NCI-H146 treated with DMSO at 0.1 percent for 48 hours (cell line): Measurements from ENCODE around the gene PANX2.
"Not testable (repeated sequence)": the region's sequence is repeated elsewhere in the genome, so short reads cannot be mapped to it uniquely, and the experiment has no call there.

Experiments used
- DNase-seq: peaks from one replicate; lab custom pipeline; 2025; ENCODE audit not compliant: unreplicated experiment; lab: John Stamatoyannopoulos, UW

PANX2 gene

DNA sequence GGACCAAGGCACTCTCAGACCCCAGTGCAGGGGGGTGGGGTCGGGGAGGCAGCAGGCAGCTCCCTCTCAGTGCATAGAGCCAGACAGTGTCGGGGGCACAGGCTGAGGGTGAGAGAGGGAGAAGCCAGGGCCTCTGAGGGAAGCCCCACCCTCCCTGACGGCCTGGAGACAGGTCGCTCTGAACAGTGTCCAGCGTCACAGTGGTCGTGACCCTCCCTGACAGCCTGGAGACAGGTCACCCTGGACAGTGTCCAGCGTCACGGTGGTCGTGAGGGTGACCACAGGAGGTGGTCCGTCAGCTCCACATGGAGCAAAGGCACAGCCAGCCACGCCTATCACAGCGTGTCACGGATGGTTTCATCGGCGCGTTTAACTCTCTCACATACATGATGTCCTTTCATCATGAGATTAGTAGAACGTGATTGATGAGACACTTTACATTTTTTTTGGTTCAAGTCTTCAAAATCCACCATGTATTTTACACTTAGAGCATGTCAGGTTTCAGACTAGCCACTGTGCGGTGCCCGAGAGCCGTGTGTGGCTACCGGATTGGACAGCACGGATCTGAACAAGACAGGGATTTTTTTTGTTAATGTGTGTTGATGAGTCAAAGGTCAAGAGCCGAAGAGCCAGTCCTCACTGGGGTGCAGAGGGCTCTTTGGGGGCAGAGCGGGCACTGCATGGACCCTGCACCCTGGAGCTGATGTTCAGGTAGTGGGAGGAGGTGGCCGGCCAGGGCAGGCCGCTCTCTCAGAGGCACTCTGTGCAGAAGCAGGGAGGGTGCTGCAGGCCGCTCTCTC is 23.9 kb upstream of the PANX2 start:
- no peak for DNase-seq

DNA sequence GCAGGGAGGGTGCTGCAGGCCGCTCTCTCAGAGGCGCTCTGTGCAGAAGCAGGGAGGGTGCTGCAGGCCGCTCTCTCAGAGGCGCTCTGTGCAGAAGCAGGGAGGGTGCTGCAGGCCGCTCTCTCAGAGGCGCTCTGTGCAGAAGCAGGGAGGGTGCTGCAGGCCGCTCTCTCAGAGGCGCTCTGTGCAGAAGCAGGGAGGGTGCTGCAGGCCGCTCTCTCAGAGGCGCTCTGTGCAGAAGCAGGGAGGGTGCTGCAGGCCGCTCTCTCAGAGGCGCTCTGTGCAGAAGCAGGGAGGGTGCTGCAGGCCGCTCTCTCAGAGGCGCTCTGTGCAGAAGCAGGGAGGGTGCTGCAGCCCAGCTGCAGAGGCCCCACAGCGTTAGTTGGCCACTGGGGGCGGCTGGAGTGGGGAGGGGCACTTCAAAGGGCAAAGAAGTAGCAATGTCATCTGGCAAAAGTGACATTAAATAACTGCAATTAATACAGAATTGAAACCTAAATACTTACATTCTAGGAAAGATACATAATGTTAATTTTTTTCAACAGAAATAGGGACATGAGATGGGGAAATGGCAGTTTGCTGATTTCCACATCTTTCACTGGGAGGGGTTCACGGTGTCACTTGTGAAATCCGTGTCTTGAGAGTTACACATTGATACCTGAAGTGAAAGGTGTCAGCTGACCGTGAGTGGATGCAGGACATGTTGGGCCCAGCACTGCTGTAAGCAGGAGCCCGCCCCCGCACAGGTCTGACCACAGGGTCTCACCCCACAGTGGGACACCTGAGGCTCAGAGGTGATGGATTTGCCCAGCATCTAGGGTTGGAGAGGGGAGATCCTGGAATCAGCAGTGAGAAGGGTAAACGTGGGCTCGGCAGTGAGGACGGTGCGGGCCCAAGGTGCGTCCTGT is 23.0 kb upstream of the PANX2 start:
- not testable (repeated sequence) for DNase-seq

DNA sequence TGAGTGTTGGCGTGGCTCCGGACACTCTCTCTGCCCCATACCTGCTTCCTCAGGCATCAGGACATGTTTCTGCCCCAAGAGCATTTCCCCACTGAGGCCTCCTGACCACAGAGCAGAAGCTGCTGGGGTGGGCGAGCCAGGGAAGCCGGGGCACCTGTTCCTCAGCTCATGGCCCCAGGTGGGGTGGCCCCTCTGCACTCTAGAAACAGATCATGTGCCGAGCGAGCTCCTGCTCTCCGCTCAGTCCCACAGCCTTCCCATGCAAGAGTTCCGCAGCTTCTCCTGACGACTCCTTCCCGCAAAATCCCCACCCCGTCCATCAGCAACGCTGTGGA is 22.4 kb upstream of the PANX2 start:
- DNase-seq: no peak

DNA sequence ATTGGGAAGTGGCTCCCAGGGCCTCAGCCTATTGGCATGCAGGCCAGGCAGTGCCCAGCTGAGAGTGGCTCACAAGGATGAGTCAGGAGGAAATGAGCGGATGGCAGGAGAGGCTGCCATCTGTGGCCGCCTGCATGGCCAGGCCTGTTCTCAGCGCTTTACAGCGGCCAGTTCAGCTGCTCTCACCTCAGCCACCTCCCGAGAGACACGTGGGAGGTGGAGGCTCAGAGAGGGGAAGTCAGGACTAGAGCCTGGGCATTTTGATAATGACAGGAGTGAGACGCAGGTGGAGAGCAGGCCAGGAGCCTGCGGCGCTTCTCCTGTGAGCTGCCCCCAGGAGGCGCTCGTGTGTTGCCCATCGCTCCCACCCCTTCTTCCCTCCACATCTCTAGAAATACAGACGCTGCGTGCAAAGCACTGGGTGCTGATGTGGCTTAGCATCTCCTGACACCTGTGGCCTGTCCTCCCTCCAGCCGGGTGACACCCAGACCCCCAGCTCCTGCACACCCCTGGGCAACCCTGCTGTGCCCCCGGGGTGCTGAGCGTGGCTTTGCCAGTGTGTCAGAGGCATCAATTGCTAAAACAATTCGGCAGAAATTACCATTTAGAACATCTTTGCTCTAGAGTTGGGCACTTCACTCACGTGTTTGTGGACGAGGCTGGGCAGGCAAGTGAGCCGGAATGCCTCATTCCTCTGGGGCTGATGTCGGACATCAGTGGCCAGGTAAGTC is 21.4 kb upstream of the PANX2 start:
- DNase-seq: peak; percentile 56

DNA sequence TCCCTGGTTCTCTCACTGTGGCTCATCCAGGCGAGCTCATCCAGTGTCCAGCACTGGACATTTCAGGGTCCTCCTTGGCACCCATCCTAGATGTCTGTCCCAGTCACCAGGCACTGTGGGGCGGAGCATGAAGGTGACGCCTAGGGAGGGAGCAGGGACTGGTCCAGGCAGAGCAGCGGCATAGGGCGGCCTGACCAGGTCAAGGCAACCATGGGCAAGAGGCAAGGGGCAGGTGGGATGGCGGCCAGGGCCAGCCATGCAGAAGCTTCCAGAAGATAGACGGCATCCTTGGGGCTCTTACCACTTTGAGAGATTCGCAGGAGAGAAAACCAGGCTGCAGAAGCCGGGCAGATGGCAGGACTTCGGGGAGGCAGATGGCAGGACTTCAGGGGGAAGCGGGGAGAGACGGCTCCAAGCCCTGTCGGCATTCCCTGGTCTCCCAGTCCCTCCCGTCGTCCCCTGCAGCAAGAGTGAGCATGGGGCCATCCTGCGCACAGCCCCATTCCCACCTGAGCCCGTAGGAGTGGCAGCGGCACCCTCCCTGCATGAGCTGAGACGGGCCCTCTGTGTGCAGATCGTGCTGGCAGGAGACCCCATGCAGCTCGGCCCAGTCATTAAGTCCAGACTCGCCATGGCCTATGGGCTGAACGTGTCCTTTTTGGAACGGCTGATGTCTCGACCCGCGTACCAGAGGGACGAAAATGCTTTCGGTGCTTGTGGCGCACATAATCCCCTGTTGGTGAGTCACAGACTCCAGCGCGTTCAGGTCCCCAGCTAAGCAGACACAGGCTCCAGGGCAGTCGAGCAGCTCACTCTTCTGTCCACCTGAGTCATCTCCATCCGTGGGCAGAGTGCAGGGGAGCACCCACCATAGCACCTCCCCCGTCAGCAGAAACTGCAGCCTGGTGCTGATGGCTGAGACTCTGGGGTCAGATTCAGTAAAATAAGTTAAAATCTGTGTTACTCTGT is 20.1 kb upstream of the PANX2 start:
- DNase-seq: no peak

DNA sequence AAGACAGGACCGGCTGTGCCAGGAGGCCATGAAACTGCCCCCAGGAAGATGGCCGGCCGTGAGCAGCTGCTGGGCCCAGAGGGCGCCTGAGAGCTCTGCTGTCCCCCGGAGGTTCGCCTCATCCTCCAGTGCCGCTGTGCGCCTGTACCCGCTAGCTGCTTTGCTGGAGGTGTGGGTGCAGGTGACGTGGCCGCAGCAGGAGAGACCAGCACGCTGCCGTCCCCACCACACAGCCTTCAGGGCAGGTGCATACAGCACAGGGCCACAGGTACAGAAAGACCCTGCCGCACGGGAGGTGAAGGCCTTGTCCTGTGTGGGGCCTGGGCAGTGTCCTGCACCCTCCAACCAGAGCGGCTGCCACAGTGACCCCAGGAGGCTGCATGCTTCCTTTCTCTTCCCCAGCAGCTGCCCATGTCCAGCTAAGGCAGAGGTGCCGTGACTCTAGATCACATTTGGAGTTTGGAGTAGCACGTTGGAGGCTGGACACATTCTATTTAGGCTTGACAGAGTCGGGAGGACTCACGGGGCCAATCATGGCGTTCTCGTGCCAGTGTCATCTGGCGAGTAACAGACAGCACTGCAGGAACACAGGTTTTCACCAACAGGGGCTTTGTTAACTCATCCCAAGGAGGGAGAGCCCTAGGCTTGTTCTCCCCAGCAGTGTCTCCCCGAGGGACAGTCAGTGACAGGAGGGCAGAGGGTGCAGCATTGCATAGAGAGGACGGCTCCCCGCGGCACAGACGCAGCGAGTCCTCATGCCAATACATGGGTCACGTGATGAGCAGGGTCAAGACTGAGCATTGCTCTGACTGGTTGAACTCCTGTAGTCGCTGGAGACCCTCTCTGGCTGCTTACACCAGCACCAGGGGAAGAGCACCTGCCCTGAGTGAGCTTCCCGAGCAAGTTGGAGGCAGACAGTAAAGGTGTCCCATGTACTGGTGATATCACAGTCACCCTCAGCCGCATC is 18.7 kb upstream of the PANX2 start:
- DNase-seq: no peak

DNA sequence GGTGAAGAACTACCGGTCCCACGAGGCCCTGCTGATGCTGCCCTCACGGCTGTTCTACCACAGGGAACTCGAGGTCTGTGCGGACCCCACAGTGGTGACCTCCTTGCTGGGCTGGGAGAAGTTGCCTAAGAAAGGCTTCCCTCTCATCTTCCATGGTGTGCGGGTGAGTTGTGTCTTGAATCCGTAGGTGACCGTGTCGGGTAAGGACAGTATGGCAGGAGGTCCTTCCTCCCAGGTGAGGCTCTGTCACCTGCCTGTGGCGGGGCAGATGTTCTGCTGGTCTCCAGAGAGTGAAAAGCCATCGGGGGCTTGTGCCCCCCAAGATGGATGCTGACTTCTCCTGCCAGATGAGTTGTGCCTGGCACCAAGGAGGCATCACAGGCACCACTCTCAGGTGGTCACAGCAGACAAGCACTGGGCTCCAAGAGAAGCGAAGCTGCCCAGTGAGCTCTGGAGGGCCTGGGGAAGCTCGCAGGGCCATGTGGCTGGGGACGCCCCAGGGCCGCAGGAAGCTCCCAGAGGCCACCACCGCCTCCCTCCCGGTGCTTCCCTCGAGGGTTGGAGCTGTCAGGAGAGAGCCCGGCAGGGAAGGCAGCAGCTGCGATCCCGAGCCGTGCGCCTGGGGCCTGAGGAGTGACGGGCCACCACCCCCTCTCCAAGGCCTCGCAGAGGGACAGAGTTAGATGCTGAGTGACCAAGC is 17.3 kb upstream of the PANX2 start:
- no peak for DNase-seq

DNA sequence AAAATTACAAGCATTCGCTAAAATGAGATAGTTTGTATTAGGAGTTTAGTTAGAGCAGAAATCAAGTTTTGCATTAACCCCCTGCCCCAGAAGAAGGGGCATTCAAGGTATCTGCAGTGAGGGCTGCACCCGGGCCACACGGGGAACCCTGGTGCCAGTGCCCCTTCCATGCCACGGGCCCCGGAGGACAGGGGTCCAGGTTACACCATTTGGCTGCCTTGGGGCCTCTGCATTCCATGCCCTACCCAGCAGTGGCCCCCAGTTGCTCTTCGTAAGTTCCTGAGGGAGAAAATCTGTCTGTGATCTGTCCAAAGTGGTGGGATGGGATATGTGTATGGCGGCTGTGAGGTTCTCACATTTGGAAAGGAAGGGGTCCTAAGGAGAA is 16.8 kb upstream of the PANX2 start:
- no peak for DNase-seq

DNA sequence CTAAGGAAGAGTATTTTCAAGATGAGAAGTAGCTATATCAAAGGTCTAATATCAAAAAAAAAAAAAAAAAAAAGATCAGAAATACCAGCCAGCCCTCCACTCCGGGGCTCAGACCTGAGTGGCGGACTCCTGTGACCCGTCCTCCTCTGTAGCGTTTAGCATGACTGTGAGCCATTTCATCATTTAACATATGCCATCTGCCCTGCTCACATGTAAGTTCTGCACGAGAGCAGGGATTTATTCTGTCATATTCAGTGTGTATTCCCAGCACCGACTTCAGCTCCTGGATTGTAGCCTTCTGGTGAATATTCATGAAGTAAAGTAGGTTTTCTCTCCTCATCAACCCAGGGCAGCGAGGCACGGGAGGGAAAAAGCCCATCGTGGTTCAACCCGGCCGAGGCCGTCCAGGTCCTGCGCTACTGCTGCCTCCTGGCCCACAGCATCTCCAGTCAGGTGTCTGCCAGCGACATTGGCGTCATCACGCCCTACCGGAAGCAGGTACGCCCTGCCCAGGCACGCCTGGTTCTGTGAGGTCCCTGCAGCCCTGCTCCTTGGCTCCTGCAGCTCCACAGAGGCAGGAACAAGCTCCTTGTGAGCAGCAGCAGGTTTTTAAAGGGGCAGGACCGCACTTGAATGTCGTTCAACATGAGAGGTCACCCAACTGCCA is 12.7 kb upstream of the PANX2 start:
- DNase-seq: no peak

DNA sequence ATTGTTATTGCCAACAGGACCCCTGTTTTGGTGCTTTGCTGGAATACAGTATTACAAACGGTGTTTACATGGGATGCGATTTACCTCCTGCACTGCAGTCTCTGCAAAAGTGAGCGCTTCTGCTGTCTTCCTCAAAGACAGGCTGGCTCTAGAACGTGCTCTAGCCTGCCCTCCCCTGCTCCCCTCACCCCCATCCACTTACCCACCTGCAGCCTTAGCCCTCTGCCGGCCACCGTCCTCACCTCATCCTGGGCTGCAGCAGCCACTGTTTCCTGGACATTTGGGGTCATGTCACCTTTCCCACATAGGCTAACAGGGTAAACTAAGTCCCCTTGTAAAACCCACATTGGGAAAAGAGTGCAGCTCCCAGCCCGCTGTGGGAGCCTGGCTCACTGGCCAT is 9.6 kb upstream of the PANX2 start:
- no peak for DNase-seq

DNA sequence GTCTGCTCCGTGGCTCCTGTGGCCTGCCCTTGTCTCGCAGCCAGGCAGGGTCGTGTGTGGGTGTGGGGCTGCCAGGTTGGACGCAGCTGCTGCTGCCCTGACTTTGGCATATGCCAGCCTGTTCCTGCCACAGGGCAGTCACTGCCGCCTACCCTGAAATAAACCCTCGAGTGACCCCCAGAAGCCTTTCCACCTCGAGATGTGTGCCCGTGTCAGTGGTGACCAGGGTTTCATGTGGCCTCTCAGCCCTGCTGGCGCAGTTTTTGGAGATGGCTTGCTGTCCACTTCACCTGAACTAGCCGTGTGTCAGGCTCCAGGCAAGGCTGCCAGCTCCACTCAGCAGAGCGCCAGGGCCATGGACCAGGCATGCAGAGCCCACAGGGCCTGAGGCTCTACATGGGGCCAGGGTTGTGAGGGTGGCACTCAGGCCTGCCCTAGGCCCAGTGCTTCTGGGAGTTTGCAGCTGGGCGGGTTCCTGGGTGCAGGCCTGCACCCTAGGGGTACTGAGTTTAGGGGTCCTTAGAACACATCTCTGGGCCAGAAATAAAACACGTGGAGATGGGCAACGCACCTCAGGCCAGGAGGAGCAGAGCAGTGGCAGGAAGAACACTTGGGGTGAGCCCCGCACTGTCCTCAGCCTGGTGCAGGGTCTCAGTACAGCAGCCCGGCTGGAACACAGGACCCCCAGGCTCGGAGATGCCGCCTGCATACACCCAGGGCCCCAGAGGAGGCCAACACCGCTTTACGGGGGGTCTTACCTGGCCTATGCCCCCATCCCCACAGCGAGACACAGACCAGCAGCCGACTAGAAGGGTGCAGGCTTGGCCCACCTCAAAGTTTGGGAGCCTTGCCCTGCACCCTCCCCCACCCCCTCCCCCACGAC is 8.8 kb upstream of the PANX2 start:
- DNase-seq: no peak

DNA sequence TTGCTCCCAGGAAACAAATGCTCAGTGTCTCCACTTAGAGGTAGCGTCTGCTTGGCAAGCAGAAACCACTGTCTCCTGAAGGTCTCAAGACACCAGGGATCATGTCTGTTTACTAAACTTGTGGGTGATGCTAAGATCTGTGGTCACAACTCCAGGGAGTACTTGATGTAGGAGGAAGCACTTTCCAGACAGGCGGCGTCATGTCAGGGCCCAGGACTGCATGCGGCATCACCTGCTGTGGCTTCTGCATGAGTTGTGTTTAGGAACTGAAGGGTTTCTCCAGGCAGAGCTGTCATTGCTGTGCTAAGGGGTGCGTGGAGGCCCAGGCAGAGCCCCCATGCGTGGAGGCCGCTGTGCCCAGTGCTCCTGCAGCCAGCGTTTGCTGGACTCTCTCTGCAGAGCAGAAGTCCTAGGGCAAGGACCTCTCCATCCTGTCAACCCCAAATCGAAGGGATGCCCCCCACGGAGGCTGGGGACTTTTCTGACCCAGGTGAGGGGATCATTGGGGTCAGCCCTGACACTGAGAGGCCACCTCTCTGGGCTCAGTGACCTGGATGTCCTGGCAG is 8.1 kb upstream of the PANX2 start:
- DNase-seq: no peak

DNA sequence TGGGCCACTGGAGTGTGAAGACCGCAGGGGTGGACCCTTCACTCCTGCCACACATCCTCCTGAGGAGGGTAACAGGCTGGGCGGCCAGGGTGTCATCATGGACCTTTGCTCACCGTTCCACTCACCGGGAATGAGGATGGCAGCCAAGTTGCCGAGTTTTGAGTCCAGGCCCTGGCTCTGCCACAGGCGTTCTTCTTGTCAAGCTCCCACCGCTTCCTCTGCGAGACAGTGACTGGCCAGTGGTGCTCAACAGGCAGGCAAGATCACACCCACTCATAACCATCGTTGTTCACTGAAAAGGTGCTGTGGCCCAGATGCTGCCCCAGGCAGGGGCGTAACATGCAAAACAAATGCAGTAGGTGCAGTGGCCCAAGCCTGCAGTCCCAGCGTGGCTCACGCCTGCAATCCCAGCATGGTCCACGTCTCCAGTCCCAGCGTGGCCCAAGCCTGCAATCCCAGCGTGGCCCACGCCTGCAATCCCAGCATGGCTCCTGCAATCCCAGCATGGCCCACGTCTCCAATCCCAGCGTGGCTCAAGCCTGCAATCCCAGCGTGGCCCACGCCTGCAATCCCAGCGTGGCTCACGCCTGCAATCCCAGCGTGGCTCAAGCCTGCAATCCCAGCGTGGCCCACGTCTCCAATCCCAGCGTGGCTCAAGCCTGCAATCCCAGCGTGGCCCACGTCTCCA is 5.0 kb upstream of the PANX2 start:
- no peak for DNase-seq

DNA sequence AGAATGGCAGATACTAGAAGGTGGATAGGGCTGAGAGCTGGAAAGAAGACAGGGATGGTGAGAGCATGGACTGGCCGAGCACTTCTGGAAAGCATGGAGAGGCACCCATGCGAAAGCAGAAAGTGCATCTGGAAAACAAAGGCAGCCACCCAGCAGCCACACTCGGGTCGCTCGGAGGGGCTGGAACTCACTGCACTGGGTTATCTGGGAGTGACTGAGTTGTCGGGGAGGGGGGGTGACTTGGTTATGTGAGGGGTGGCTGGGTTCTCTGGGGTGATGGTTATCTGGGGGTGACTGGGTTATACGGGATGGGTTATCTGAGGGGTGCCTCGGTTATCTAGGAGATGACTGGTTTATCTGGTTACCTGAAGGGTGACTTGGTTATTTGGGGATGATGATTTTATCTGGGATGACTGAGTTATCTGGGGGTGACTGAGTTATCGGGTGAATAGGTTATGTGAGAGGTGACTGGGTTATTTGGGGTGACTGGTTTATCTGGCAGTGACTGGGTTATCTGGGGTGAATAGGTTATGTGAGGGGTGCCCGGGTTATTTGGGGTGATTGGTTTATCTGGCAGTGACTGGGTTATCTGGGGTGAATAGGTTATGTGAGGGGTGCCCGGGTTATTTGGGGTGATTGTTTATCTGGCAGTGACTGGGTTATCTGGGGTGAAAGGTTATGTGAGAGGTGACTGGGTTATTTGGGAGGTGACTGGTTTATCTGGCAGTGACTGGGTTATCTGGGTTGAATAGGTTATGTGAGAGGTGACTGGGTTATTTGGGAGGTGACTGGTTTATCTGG is 2.6 kb upstream of the PANX2 start:
- DNase-seq: no peak

DNA sequence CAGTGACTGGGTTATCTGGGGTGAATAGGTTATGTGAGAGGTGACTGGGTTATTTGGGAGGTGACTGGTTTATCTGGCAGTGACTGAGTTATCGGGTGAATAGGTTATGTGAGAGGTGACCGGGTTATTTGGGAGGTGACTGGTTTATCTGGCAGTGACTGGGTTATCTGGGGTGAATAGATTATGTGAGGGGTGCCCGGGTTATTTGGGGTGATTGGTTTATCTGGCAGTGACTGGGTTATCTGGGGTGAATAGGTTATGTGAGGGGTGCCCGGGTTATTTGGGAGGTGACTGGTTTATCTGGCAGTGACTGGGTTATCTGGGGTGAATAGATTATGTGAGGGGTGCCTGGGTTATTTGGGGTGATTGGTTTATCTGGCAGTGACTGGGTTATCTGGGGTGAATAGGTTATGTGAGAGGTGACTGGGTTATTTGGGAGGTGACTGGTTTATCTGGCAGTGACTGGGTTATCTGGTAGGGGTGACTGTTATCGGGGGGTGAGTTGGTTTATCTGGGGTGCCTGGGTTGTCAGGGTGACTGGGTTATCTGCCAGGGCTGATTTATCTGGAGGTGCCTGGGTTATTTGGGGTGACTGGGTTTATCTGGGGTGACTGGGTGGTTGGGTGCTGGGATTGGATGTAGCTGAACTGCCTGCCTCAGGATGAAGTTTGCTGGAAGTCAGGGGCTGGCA is 1.9 kb upstream of the PANX2 start:
- DNase-seq: not testable (repeated sequence)
